OCI-LY1 (cell line): ENCODE data around the gene RABL2B.

Source experiments
- H2AFZ ChIP-seq: fragments of 200-600 bp; sonication (generic), shearing (Covaris generic); 2 replicates; pipeline ENCODE4 v1.6.0; 2014; ENCODE audit warnings: antibody characterized with exemption, mild to moderate bottlenecking, low read length
- H3F3A ChIP-seq: fragments of 200-600 bp; sonication (generic), shearing (Covaris generic); 2 replicates; pipeline ENCODE4 v1.6.0; 2014; ENCODE audit warnings: mild to moderate bottlenecking, antibody characterized with exemption, low read length, moderate library complexity; ENCODE audit not compliant: insufficient read depth
- H3K27ac ChIP-seq: fragments of 200-600 bp; sonication (generic); 2 replicates; pipeline ENCODE4 v1.5.1; 2014; ENCODE audit warnings: low read length, mixed run types, mild to moderate bottlenecking, low read depth; ENCODE audit not compliant: poor library complexity, severe bottlenecking
- H3K27me3 ChIP-seq: fragments of 200-600 bp; sonication (generic); 2 replicates; pipeline ENCODE4 v1.6.0; 2014; ENCODE audit warnings: antibody characterized with exemption, mild to moderate bottlenecking, low read length, moderate library complexity; ENCODE audit not compliant: insufficient read depth
- H3K36me3 ChIP-seq: fragments of 200-600 bp; sonication (generic); 2 replicates; pipeline ENCODE4 v1.6.1; 2014; ENCODE audit warnings: mild to moderate bottlenecking, antibody characterized with exemption, low read length, moderate library complexity, mixed read lengths; ENCODE audit not compliant: insufficient read depth
- H3K4me1 ChIP-seq: fragments of 200-600 bp; sonication (generic); 2 replicates; pipeline ENCODE4 v1.5.1; 2014; ENCODE audit warnings: mild to moderate bottlenecking, low read length, moderate library complexity; ENCODE audit not compliant: insufficient read depth, severe bottlenecking
- H3K4me2 ChIP-seq: fragments of 200-600 bp; sonication (generic), shearing (Covaris generic); 2 replicates; pipeline ENCODE4 v1.6.1; 2014; ENCODE audit warnings: low read length
- H3K4me3 ChIP-seq: fragments of 200-600 bp; sonication (generic); 2 replicates; pipeline ENCODE4 v1.5.1; 2014; ENCODE audit warnings: low read length, low read depth, mild to moderate bottlenecking, mixed read lengths; ENCODE audit not compliant: poor library complexity, severe bottlenecking
- H3K79me2 ChIP-seq: fragments of 200-600 bp; shearing (Covaris generic); 2 replicates; pipeline ENCODE4 v1.6.1; 2016; ENCODE audit warnings: mixed run types, low read length, mixed read lengths; ENCODE audit not compliant: insufficient read depth
- H3K9ac ChIP-seq: fragments of 200-600 bp; sonication (generic), shearing (Covaris generic); 2 replicates; pipeline ENCODE4 v1.6.1; 2014; ENCODE audit warnings: mild to moderate bottlenecking, low read length, mixed read lengths
- H3K9me2 ChIP-seq: fragments of 200-600 bp; sonication (generic), shearing (Covaris generic); 2 replicates; pipeline ENCODE4 v1.6.1; 2014; ENCODE audit warnings: low read depth, mild to moderate bottlenecking, low read length, mixed read lengths
- H3K9me3 ChIP-seq: fragments of 200-600 bp; shearing (Covaris generic); 2 replicates; pipeline ENCODE4 v1.6.1; 2014; ENCODE audit warnings: low read length, mixed read lengths
- H4K20me1 ChIP-seq: fragments of 200-600 bp; sonication (generic), shearing (Covaris generic); 2 replicates; pipeline ENCODE4 v1.6.0; 2016; ENCODE audit warnings: mild to moderate bottlenecking, low read length; ENCODE audit not compliant: insufficient read depth
- CTCF ChIP-seq: fragments of 200-600 bp; sonication (generic), shearing (Covaris generic); IDR thresholded peaks from 2 replicates; pipeline ENCODE4 v1.5.1; 2017; ENCODE audit warnings: mild to moderate bottlenecking, antibody characterized with exemption, low read length, moderate library complexity, mixed read lengths
- EZH2 ChIP-seq: fragments of 200-600 bp; sonication (generic), shearing (Covaris generic); IDR thresholded peaks from 2 replicates; pipeline ENCODE4 v1.8.0; 2017; ENCODE audit warnings: borderline replicate concordance, mixed run types, mild to moderate bottlenecking, antibody characterized with exemption, low read length, moderate library complexity, mixed read lengths

The RABL2B gene

GRCh38 chr22:50731811-50732624 is 51.4 kb downstream of the RABL2B start:
- H3K27me3 ChIP-seq = no peaks in the 10 kb centered on the region; the same call in 1 of the 2 replicates
- no peaks in the 10 kb centered on the region for H3K9me3 ChIP-seq
- H2AFZ ChIP-seq = no peak overlapping the region
- H4K20me1 ChIP-seq = no peaks in the 10 kb centered on the region
- peak overlapping the region; percentile 45; the same call in 1 of the 2 replicates for H3K4me2 ChIP-seq
- H3K4me3 ChIP-seq = peak overlapping the region; percentile 26
- TF ChIP-seq EZH2 = no peak
- TF ChIP-seq CTCF = peak; percentile 96
- H3F3A ChIP-seq = no peaks in the 10 kb centered on the region
- no peaks in the 10 kb centered on the region for H3K36me3 ChIP-seq
- peaks cover 10% of the 10 kb centered on the region for H3K4me1 ChIP-seq
- H3K9me2 ChIP-seq = no peaks in the 10 kb centered on the region
- H3K27ac ChIP-seq = no peak overlapping the region
- H3K9ac ChIP-seq = peak overlapping the region; percentile 40; the same call in 1 of the 2 replicates
- H3K79me2 ChIP-seq = no peaks in the 10 kb centered on the region

- Histone ChIP-seq H3F3A (no peaks in the 10 kb centered on the region), H3K9ac (no peak overlapping the region), H3K79me2 (no peaks in the 10 kb centered on the region), H4K20me1 (no peaks in the 10 kb centered on the region), H3K9me2 (no peaks in the 10 kb centered on the region), H3K9me3 (no peaks in the 10 kb centered on the region), H3K27me3 (no peaks in the 10 kb centered on the region; the same call in 1 of the 2 replicates), H3K4me2 (no peak overlapping the region), H3K27ac (no peak overlapping the region), H3K4me3 (no peak overlapping the region), H2AFZ (no peak overlapping the region), H3K36me3 (no peaks in the 10 kb centered on the region), H3K4me1 (peaks cover 10% of the 10 kb centered on the region)
- TF ChIP-seq EZH2 (no peak), CTCF (no peak)
Measured at GRCh38 chr22:50730941-50731661, 52.3 kb downstream of the RABL2B start.

- no peak overlapping the region for H3K4me2 ChIP-seq
- H3K27me3 ChIP-seq = no peaks in the 10 kb centered on the region; the same call in 1 of the 2 replicates
- H3K27ac ChIP-seq = no peak overlapping the region
- no peaks in the 10 kb centered on the region for H3K9me3 ChIP-seq
- H3K4me3 ChIP-seq = no peak overlapping the region
- no peak for TF ChIP-seq EZH2
- no peak for TF ChIP-seq CTCF
- H3K4me1 ChIP-seq = peaks cover 10% of the 10 kb centered on the region
- no peaks in the 10 kb centered on the region for H3K36me3 ChIP-seq
- no peaks in the 10 kb centered on the region for H3K79me2 ChIP-seq
- H3K9me2 ChIP-seq = no peaks in the 10 kb centered on the region
- no peaks in the 10 kb centered on the region for H3F3A ChIP-seq
- no peak overlapping the region for H2AFZ ChIP-seq
- H3K9ac ChIP-seq = no peak overlapping the region
- H4K20me1 ChIP-seq = no peaks in the 10 kb centered on the region
Measured at GRCh38 chr22:50730013-50730891, 53.2 kb downstream of the RABL2B start.
